Activated gamma-delta T cell treated with Interleukin-2 at 50 U/mL for 16 hours (primary cell): ENCODE data around the gene FAM184B.

Experiments used
- DNase-seq: peaks from one replicate; pipeline ENCODE4 v3.0.0-alpha.2; 2020

The FAM184B gene

GRCh38 chr4:17623451-17624001 lies 157.9 kb downstream of the FAM184B start:
- DNase-seq = no peak

- DNase-seq = no peak
Observed at GRCh38 chr4:17619416-17620105, 161.9 kb downstream of the FAM184B start.

DNA sequence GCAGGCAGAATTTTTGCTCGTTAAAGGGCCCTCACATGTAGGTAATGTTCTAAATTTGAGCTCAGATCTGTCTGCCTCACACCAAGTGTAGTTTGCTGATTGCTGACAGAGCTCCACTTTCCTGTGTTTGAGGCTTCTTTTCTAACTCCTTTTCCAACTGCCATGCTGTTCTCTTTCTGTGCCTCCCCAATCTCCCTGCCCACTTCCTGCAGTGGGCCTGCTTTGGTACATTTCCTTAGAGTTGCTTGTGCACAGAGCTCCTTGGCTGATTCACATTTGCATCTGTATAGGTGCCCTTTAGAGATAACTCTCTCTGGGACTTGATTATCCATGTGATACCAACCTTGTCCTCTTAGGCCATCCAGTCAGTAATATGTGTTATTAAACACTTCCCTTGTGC lies 162.5 kb downstream of the FAM184B start:
- DNase-seq = no peak

DNA sequence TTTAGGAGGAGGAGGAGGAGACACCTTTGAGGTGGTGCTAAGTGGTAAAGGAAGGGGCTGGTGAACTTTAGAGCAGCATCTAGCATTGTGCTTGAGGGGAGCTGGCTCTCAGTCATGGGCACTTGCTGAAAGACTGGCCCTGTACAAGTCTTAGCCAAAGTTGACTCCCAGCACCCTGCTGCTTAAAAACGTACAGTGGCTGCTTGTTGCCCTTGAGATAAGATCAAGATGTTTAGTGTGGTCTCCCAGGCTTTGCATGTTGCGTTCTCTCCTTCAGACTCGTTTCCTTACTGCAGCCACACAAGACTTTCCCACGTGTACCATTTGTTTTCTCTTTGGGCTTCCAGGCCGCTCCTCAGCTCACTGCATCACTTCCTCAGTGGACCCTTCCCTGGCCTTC lies 165.1 kb downstream of the FAM184B start:
- DNase-seq = no peak

GRCh38 chr4:17614416-17615299 lies 166.8 kb downstream of the FAM184B start, which contains the start of gene MED28:
Gene MED28, plus strand, starts transcription at chr4:17614641. Its CDS starts 14 bp downstream, at chr4:17614655.
- DNase-seq = peak; percentile 95

- DNase-seq = no peak
Observed at GRCh38 chr4:17613761-17614415, 167.5 kb downstream of the FAM184B start.

DNA sequence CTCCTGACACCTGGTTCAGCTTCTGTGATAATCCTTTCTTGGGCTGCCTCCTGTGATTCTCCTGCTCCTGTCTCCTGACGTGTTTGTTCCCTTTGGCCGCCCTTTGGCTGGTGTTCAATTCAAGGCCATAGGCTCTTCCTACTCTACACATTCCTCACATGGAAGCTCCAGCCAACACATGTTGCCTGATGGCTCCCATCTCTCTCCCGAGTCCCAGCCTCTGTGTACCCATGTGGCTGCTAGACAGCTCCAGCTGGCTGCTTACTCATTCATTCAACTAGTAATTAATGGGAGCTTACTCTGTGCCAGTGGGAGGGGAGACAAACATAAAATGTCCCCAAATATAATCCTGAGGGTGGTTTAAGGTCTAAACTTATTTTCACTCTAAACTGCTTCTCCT lies 176.2 kb downstream of the FAM184B start:
- no peak for DNase-seq

GRCh38 chr4:17599826-17600225 lies 181.6 kb downstream of the FAM184B start:
- DNase-seq = no peak

DNA sequence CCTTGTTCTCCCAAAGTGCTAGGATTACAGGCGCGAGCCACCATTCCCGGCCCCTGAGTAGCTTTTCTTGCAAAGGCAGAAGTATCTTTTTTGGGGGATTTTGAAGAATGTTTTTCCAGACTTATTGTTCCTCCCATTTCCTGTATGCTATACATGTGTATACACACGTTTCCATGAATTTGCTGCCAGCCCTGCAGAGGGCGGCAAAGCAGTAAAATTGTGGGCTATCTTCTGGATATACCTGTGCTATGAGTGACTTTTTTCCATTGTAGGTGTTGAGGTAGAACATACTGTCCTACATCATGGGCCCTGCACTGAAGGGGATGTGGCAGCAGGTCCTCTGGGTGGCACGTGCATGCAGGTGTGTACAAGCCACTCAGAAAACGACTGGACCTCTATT lies 183.9 kb downstream of the FAM184B start:
- DNase-seq = no peak

GRCh38 chr4:17595471-17596005 lies 185.9 kb downstream of the FAM184B start:
- no peak for DNase-seq

DNA sequence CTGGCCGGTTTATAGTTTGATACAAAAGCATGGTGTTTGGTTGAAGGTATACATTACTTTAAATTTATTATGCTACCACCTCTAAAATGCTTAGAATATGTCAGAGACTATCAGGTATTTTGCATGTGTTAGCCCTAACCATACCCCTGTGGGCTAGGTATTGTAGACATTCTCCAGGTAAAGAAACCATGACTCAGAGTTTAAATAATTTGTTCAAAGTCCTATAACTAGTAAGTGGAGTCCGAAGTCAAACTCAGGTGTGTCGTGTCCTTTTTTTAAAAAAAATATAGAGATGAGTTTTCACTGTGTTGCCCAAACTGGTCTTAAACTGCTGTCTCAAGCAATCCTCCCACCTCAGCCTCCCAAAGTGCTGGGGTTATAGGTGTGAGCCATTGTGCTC lies 192.1 kb downstream of the FAM184B start:
- DNase-seq = no peak

GRCh38 chr4:17587094-17587822 lies 194.2 kb downstream of the FAM184B start:
- DNase-seq = no peak

DNA sequence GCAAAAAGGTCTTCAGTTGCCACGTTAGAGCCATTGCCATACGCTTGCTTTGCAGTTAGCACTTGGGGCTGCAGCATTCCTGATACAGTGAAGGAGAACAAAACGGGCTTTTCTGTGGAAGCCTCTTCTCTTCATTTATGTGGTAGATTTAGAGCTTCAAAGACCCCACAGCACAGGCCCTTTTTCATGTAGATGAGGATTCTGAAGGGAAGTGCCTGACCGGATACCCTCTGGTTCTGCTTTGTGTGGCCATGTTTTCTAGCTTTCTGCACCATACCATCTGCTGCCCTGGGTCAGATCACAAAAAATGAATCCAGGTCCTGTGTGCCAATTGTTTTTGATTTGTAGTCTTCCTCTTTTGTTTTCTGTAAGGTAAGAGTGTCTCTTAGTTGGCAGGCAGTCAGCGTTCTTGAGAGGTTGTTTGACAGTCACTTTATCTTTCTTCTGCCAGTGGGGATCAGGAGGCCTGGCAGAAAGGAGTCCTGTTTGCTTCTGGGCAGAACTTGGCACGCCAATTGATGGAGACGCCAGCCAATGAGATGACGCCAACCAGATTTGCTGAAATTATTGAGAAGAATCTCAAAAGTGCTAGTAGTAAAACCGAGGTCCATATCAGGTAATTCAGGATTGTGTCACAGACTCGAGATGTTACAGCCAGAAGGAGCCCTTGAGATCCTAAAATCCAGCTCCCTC lies 196.8 kb downstream of the FAM184B start:
- DNase-seq = no peak

DNA sequence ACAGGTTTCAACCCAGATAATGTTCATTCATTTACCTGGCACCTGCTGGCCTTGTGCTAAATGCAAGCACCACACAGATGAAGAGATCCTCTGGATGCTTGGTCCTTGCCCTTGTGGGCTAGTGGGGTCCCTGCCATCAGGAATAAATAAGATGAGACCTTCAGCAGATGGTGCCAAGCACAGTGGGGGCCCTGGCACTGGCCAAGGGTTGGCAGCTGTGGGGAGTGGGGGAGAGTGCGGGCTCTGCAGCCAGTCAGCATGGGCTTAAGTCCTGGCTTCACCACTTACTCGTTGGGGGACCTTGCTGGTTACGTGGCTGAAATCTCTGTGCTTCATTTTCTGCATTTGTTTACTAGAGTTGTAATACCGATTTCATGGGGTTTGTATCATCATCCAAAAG lies 197.5 kb downstream of the FAM184B start:
- no peak for DNase-seq

- DNase-seq = no peak
Observed at GRCh38 chr4:17583276-17583675, 198.1 kb downstream of the FAM184B start.

GRCh38 chr4:17580969-17581368 lies 200.5 kb downstream of the FAM184B start:
- no peak for DNase-seq
